ENCODE data around the gene VPS51. TPM values are rescaled to one million over a fixed set of nuclear protein-coding genes. Genes with fewer than 3 reads are reported as not detected.

VPS51 gene
- total RNA-seq, 2 experiments from 2014 or later = 94.3 to 123 TPM

- no peak overlapping the region for H3K4me3 Mint-ChIP-seq
- H3K27ac Mint-ChIP-seq = peak overlapping the region; percentile 7
- no peaks in the 10 kb centered on the region for H3K27me3 Mint-ChIP-seq
- POLR2A ChIA-PET = interaction anchor here (0.9 kb wide), 1 partner anchor 9 kb away, joined by 3 read pairs; no protein-coding TSS in a partner anchor
- CTCF ChIA-PET = interaction anchor here (0.6 to 1.0 kb wide), 2 partner anchors 17 to 132 kb away, joined by 3 read pairs; no protein-coding TSS in a partner anchor
- ATAC-seq (peak; percentile 90), DNase-seq (peak; percentile 79)
- H3K36me3 Mint-ChIP-seq (ENCODE audit: low read depth) = peaks cover 62% of the 10 kb centered on the region
- intact Hi-C loops (cut with DNase I, micrococcal nuclease) = loop anchor here (1.0 kb wide), 1 partner anchor 65 kb away; no protein-coding TSS in a partner anchor
- peaks cover 35% of the 10 kb centered on the region for H3K4me1 Mint-ChIP-seq
- no peaks in the 10 kb centered on the region for H3K9me3 Mint-ChIP-seq (ENCODE audit: low read depth)
Observed at GRCh38 chr11:65078151-65078550, 17.9 kb upstream of the VPS51 start.

- DNase-seq (no peak), ATAC-seq (no peak)
- CTCF ChIA-PET = interaction anchor here (0.5 to 1.0 kb wide), 3 partner anchors 16 to 131 kb away, joined by 3 to 4 read pairs (median 3); no protein-coding TSS in a partner anchor
- Mint-ChIP-seq H3K27ac (peak overlapping the region; percentile 7), H3K9me3 (ENCODE audit: low read depth) (no peaks in the 10 kb centered on the region), H3K4me3 (no peak overlapping the region), H3K4me1 (peaks cover 35% of the 10 kb centered on the region), H3K27me3 (no peaks in the 10 kb centered on the region), H3K36me3 (ENCODE audit: low read depth) (peaks cover 69% of the 10 kb centered on the region)
- POLR2A ChIA-PET = interaction anchor here (0.6 to 0.9 kb wide), 3 partner anchors 9 to 69 kb away, joined by 3 read pairs; no protein-coding TSS in a partner anchor
- intact Hi-C loops (cut with DNase I, micrococcal nuclease) = loop anchor here (1.0 kb wide), 1 partner anchor 66 kb away; no protein-coding TSS in a partner anchor
Observed at GRCh38 chr11:65078786-65079342, 17.1 kb upstream of the VPS51 start.

DNA sequence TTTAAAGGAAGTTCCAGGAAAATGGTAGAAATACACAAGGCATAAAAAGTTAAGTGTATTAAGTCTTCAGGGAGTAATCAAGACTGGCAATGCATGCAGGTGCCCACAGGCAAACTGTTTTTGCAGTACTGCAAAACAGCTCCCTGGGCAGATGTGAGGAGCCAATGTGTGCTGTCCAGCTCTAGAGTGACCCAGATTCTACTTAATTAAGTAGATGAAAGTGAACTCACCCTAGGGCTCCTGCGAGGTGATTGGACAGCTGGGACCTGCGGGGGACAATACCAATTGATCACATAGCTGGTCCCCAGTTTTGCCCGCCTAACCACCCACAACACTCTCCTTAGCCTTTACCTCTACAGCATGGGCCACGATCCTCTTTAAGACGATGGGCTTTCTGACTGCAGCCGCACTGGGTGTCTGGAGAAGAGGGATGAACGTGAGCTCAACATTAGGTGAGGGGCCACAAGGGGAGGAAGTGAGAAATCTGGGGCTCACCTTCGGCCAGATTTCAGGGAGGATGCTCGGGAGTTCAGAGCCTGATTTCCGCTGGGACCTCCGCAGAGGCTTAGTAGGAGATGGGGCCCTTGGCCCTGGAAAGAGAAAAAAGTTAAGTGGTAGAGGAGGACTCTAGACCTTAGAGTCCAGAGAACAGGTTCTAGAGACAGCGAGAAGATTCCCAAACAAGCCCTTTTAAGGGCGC lies 12.7 kb upstream of the VPS51 start:
- H3K9me3 Mint-ChIP-seq (ENCODE audit: low read depth) = no peaks in the 10 kb centered on the region
- H3K27me3 Mint-ChIP-seq = no peaks in the 10 kb centered on the region
- DNase-seq = peak; percentile 30
- POLR2A ChIA-PET = interaction anchor here (0.5 to 1.1 kb wide), 5 partner anchors 10 to 1564 kb away, joined by 3 read pairs; partner anchors contain the start of gene TM7SF2
- ATAC-seq = peak; percentile 3
- peak overlapping the region; percentile 98 for H3K27ac Mint-ChIP-seq
- CTCF ChIA-PET = interaction anchor here (0.5 to 1.4 kb wide), 11 partner anchors 9 to 853 kb away, joined by 3 to 5 read pairs (median 3); partner anchors contain the start of gene MRPL49
- intact Hi-C loops (cut with DNase I, micrococcal nuclease) = loop anchor here in 1 of 2 experiments (1.0 to 5.0 kb wide), 2 partner anchors 41 to 56 kb away; partner anchors contain the start of genes SAC3D1 and SNX15
- H3K4me1 Mint-ChIP-seq = peaks cover 47% of the 10 kb centered on the region
- peak overlapping the region; percentile 99 for H3K4me3 Mint-ChIP-seq
- H3K36me3 Mint-ChIP-seq (ENCODE audit: low read depth) = peaks cover 63% of the 10 kb centered on the region

DNA sequence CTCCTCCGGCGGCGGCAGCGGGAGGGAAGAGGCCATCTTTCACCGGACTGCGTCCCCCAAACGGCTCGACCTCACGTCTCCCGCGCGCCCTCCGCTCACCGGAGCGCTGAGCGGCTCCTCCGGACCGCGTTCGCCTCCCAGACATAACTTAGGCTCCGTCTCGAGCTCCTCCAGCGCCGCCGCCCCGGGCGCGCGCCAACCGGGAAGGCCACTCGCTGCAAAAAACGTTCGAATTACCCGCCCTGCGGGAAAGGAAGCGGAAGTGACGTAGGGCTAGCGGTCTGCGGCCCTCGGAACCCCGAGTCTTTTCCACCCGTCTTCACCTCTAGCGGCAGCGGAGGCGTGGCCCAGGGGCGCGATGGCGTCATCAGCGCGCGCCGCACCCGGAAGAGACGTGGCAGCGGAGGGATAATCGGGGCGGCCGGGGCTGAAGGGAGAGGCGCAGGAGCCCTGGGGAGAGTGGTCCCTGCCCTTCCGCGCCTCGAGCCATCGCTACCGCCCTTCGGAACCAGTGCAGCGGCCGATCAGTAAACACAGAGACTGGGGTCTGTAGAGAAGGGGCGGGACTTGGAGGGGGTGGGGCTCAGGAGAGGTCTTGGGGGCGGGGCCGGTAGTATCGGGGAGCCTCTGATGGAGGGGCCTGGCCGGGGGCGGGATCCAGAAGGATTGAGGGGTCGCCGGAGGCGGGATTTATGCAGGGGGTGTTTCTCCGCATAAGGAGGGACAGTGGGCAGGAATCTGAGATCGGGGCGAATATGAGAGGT lies 12.0 kb upstream of the VPS51 start, which contains the start of the genes CDCA5 and ZFPL1:
Gene CDCA5 (minus strand): TSS at position 207 of the 764 bp plus-strand sequence. CDS start 62 bp downstream, at position 145.
Gene ZFPL1 (plus strand): TSS at position 389 of the 764 bp plus-strand sequence. CDS start 477 bp downstream, outside the sequence.
- DNase-seq (peak; percentile 97), ATAC-seq (peak; percentile 81)
- ChIA-PET CTCF (interaction anchor here (0.5 to 1.4 kb wide), 4 partner anchors 10 to 93 kb away, joined by 3 to 5 read pairs (median 4); partner anchors contain the start of gene MRPL49), POLR2A (interaction anchor here (0.6 to 1.1 kb wide), 3 partner anchors 9 to 28 kb away, joined by 3 read pairs; partner anchors contain the start of gene TM7SF2)
- Mint-ChIP-seq H3K36me3 (ENCODE audit: low read depth) (peaks cover 62% of the 10 kb centered on the region), H3K4me1 (peaks cover 41% of the 10 kb centered on the region), H3K4me3 (peak within 1 kb of the TSS; percentile 99), H3K9me3 (ENCODE audit: low read depth) (no peaks in the 10 kb centered on the region), H3K27ac (peak within 1 kb of the TSS; percentile 98), H3K27me3 (no peaks in the 10 kb centered on the region)
- intact Hi-C loops (cut with DNase I, micrococcal nuclease) = loop anchor here (1.0 to 5.0 kb wide), 19 partner anchors 12 to 531 kb away; partner anchors contain the start of genes FAU (in 2 of the 2), MRPL49 (in 2 of the 2), SAC3D1 (in 2 of the 2) and SNX15 (in 2 of the 2)

- H3K27me3 Mint-ChIP-seq = no peaks in the 10 kb centered on the region
- no peaks in the 10 kb centered on the region for H3K9me3 Mint-ChIP-seq (ENCODE audit: low read depth)
- ChIA-PET POLR2A (interaction anchor here (0.6 to 1.1 kb wide), 3 partner anchors 13 to 554 kb away, joined by 3 to 7 read pairs (median 4); partner anchors contain the start of gene ZNHIT2), CTCF (interaction anchor here (0.7 to 1.2 kb wide), 4 partner anchors 26 to 38 kb away, joined by 3 to 4 read pairs (median 3); partner anchors contain the start of genes MRPL49, TM7SF2 and ZNHIT2)
- ATAC-seq (peak; percentile 10), DNase-seq (no peak)
- intact Hi-C loops (cut with DNase I, micrococcal nuclease) = loop anchor here (1.0 to 5.0 kb wide), 19 partner anchors 12 to 531 kb away; partner anchors contain the start of genes FAU (in 2 of the 2), MRPL49 (in 2 of the 2), SAC3D1 (in 2 of the 2) and VPS51 (in 2 of the 2)
- H3K4me3 Mint-ChIP-seq = peak overlapping the region; percentile 99
- H3K27ac Mint-ChIP-seq = peak overlapping the region; percentile 98
- peaks cover 59% of the 10 kb centered on the region for H3K36me3 Mint-ChIP-seq (ENCODE audit: low read depth)
- H3K4me1 Mint-ChIP-seq = peaks cover 35% of the 10 kb centered on the region
Observed at GRCh38 chr11:65084598-65085375, 11.2 kb upstream of the VPS51 start.

- Mint-ChIP-seq H3K4me1 (peaks cover 31% of the 10 kb centered on the region), H3K27me3 (no peaks in the 10 kb centered on the region), H3K9me3 (ENCODE audit: low read depth) (no peaks in the 10 kb centered on the region), H3K27ac (peak overlapping the region; percentile 98), H3K4me3 (peak overlapping the region; percentile 99), H3K36me3 (ENCODE audit: low read depth) (peaks cover 56% of the 10 kb centered on the region)
- ATAC-seq (no peak), DNase-seq (no peak)
- ChIA-PET CTCF (interaction anchor here (0.7 to 1.2 kb wide), 5 partner anchors 25 to 71 kb away, joined by 3 to 4 read pairs (median 3); partner anchors contain the start of genes ARL2, MRPL49, TM7SF2 and ZNHIT2), POLR2A (interaction anchor here (1.0 to 1.1 kb wide), 2 partner anchors 13 to 32 kb away, joined by 4 to 7 read pairs; partner anchors contain the start of gene ZNHIT2)
- intact Hi-C loops (cut with DNase I, micrococcal nuclease) = loop anchor here in 1 of 2 experiments (2.0 kb wide), 1 partner anchor 25 kb away; the partner anchor contains the start of gene TM7SF2
Observed at GRCh38 chr11:65085446-65085845, 10.6 kb upstream of the VPS51 start.

- H3K4me1 Mint-ChIP-seq = peaks cover 24% of the 10 kb centered on the region
- DNase-seq = no peak
- H3K27ac Mint-ChIP-seq = no peak overlapping the region
- no peak overlapping the region for H3K4me3 Mint-ChIP-seq
- H3K36me3 Mint-ChIP-seq (ENCODE audit: low read depth) = peaks cover 44% of the 10 kb centered on the region
- ATAC-seq = no peak
- intact Hi-C loops (cut with DNase I, micrococcal nuclease) = no loop called here
- POLR2A ChIA-PET = no interaction called here
- H3K27me3 Mint-ChIP-seq = no peaks in the 10 kb centered on the region
- H3K9me3 Mint-ChIP-seq (ENCODE audit: low read depth) = no peaks in the 10 kb centered on the region
- CTCF ChIA-PET = no interaction called here
Observed at GRCh38 chr11:65086809-65087208, 9.2 kb upstream of the VPS51 start.

DNA sequence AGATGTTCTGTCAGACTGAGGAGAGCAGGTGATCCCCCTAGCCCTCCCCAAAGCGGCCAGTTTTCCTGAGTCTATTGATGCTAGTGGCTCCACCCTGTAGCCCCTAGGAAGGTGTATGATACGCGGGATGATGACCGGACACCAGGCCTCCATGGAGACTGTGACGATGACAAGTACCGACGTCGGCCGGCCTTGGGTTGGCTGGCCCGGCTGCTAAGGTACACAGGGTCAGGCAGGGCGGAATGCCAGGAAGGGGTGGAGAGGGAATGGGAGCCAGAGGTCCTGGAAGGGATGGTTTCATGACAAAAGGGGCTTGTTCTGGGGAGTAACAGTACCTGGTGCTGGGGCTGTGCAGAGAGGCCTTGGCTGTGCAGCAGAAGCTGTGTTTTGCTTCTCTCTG lies 8.8 kb upstream of the VPS51 start:
- Mint-ChIP-seq H3K4me3 (no peak overlapping the region), H3K27ac (no peak overlapping the region), H3K9me3 (ENCODE audit: low read depth) (no peaks in the 10 kb centered on the region), H3K36me3 (ENCODE audit: low read depth) (peaks cover 40% of the 10 kb centered on the region), H3K4me1 (peaks cover 21% of the 10 kb centered on the region), H3K27me3 (no peaks in the 10 kb centered on the region)
- ChIA-PET POLR2A (no interaction called here), CTCF (no interaction called here)
- no peak for ATAC-seq
- intact Hi-C loops (cut with DNase I, micrococcal nuclease) = no loop called here
- no peak for DNase-seq

GRCh38 chr11:65087827-65088226 lies 8.2 kb upstream of the VPS51 start:
- no peak for ATAC-seq
- H3K4me3 Mint-ChIP-seq = no peak overlapping the region
- no peak overlapping the region for H3K27ac Mint-ChIP-seq
- no peaks in the 10 kb centered on the region for H3K9me3 Mint-ChIP-seq (ENCODE audit: low read depth)
- intact Hi-C loops (cut with DNase I, micrococcal nuclease) = no loop called here
- peaks cover 34% of the 10 kb centered on the region for H3K36me3 Mint-ChIP-seq (ENCODE audit: low read depth)
- H3K27me3 Mint-ChIP-seq = no peaks in the 10 kb centered on the region
- peaks cover 17% of the 10 kb centered on the region for H3K4me1 Mint-ChIP-seq
- CTCF ChIA-PET = interaction anchor here (1.2 kb wide), 1 partner anchor 11 kb away, joined by 3 read pairs; no protein-coding TSS in a partner anchor
- POLR2A ChIA-PET = no interaction called here
- no peak for DNase-seq

DNA sequence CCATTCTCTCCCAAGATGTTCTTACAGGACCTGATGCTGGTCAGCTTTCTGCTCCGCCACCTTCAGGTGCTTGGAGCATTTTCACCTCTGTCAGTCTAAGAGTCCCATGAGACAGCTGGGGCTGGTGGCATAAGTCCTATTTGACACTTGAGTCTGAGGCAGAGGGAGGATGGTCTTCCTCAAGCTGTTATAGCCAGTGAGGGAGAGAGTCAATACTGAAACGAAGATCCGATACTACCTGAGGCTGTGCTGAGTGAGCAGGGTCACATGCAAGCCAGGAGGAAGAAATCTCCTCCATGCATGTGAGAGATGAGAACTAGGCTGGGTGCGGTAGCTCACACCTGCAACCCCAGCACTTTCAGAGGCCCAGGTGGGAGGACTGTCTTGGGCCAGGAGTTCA lies 6.4 kb upstream of the VPS51 start:
- H3K4me3 Mint-ChIP-seq = no peak overlapping the region
- ChIA-PET CTCF (interaction anchor here (0.8 kb wide), 1 partner anchor 23 kb away, joined by 3 read pairs; no protein-coding TSS in a partner anchor), POLR2A (no interaction called here)
- intact Hi-C loops (cut with DNase I, micrococcal nuclease) = no loop called here
- peaks cover 13% of the 10 kb centered on the region for H3K4me1 Mint-ChIP-seq
- H3K27ac Mint-ChIP-seq = no peak overlapping the region
- DNase-seq (no peak), ATAC-seq (no peak)
- no peaks in the 10 kb centered on the region for H3K27me3 Mint-ChIP-seq
- no peaks in the 10 kb centered on the region for H3K9me3 Mint-ChIP-seq (ENCODE audit: low read depth)
- peaks cover 23% of the 10 kb centered on the region for H3K36me3 Mint-ChIP-seq (ENCODE audit: low read depth)

Data from activated CD4-positive, alpha-beta T cell treated with anti-CD3 and anti-CD28 coated beads for 36 hours (primary cell).